Osteocyte (in vitro differentiated cells): ENCODE results near the gene GULP1. TPM values are rescaled to one million over a fixed set of nuclear protein-coding genes. Genes with fewer than 3 reads are reported as not detected.

Experiments
- DNase-seq: peaks from one replicate; pipeline ENCODE4 v3.0.0; 2021; ENCODE audit warnings: mixed read lengths; ENCODE audit not compliant: unreplicated experiment; ENCODE audit errors: extremely low spot score
- H3K27ac Mint-ChIP-seq: one replicate; pipeline ENCODE4 v1.8.0; 2021; ENCODE audit warnings: mild to moderate bottlenecking, mixed read lengths; ENCODE audit not compliant: unreplicated experiment
- H3K27me3 Mint-ChIP-seq: one replicate; pipeline ENCODE4 v1.8.0; 2021; ENCODE audit warnings: mixed read lengths; ENCODE audit not compliant: unreplicated experiment
- H3K36me3 Mint-ChIP-seq: one replicate; pipeline ENCODE4 v1.8.0; 2021; ENCODE audit warnings: mixed read lengths; ENCODE audit not compliant: unreplicated experiment
- H3K4me1 Mint-ChIP-seq: one replicate; pipeline ENCODE4 v1.8.0; 2021; ENCODE audit warnings: mixed read lengths; ENCODE audit not compliant: unreplicated experiment
- H3K4me3 Mint-ChIP-seq: one replicate; pipeline ENCODE4 v1.8.0; 2021; ENCODE audit warnings: mild to moderate bottlenecking, moderate library complexity, mixed read lengths; ENCODE audit not compliant: unreplicated experiment
- H3K9me3 Mint-ChIP-seq: one replicate; pipeline ENCODE4 v1.8.0; 2021; ENCODE audit warnings: mixed read lengths; ENCODE audit not compliant: unreplicated experiment
- CTCF ChIP-seq: fragments of 200-600 bp; sonication (generic); IDR thresholded peaks from 2 replicates; pipeline ENCODE4 v1.5.0; 2021; ENCODE audit warnings: antibody characterized with exemption, mild to moderate bottlenecking, moderate library complexity
- total RNA-seq: library from RNA; stranded (reverse); gene quantifications from 2 replicates; pipeline ENCODE4 v1.2.1, GENCODE V29; 2021

The GULP1 gene
- total RNA-seq, 1 donor from 2014 or later = 36.7 TPM

DNA sequence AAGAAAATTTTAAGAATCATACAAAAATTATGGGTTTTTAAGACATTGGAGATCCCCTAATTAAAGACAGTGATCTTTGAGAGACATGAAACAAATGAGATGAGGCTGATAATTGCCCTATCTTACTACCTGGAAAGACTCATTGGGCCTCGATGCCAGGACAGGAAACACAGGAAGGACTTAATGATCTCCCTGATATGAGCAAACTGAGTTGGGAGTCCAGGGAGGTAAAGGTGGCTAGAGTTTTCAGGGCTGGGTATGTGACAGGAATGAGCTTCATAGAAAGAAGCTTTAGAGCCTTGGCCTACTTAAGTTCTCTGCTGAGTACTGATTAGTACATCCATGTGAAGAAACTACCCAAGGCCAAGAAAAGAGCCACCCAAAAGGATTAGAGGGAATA is 40.6 kb upstream of the GULP1 start:
- no peak overlapping the region for H3K4me3 Mint-ChIP-seq
- H3K27ac Mint-ChIP-seq = no peak overlapping the region
- TF ChIP-seq CTCF = no peak
- H3K9me3 Mint-ChIP-seq = peaks cover 14% of the 10 kb centered on the region
- H3K36me3 Mint-ChIP-seq = peaks cover 3% of the 10 kb centered on the region
- no peak for DNase-seq
- peaks cover 9% of the 10 kb centered on the region for H3K4me1 Mint-ChIP-seq
- H3K27me3 Mint-ChIP-seq = no peaks in the 10 kb centered on the region

GRCh38 chr2:188256420-188256819 is 35.3 kb upstream of the GULP1 start:
- no peak for DNase-seq
- Mint-ChIP-seq H3K27ac (no peak overlapping the region), H3K27me3 (no peaks in the 10 kb centered on the region), H3K4me3 (no peak overlapping the region), H3K9me3 (peaks cover 14% of the 10 kb centered on the region), H3K4me1 (no peaks in the 10 kb centered on the region), H3K36me3 (peaks cover 3% of the 10 kb centered on the region)
- no peak for TF ChIP-seq CTCF

GRCh38 chr2:188265315-188265714 is 26.4 kb upstream of the GULP1 start:
- Mint-ChIP-seq H3K36me3 (no peaks in the 10 kb centered on the region), H3K4me3 (no peak overlapping the region), H3K27ac (no peak overlapping the region), H3K27me3 (no peaks in the 10 kb centered on the region), H3K9me3 (peaks cover 18% of the 10 kb centered on the region), H3K4me1 (no peaks in the 10 kb centered on the region)
- DNase-seq = no peak
- TF ChIP-seq CTCF = no peak

DNA sequence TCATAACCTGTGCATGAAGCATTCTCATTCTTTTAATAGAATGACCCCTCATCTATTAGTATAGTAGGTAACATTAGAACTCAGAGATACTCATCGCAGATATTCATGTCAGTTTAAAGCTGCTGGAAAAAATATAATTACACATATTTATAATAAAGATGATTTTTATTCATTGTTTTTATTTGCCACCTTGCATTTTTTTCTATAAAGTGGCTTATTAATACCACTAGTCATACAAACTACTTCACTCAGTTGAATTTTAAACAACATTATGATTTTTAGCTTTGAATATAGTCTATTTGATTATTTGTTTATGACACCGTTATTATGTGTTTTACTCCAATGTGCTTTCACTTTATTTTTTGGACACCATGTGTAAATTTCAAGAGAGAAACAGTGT is 23.9 kb upstream of the GULP1 start:
- no peak overlapping the region for H3K4me3 Mint-ChIP-seq
- no peaks in the 10 kb centered on the region for H3K4me1 Mint-ChIP-seq
- H3K36me3 Mint-ChIP-seq = no peaks in the 10 kb centered on the region
- TF ChIP-seq CTCF = no peak
- no peak for DNase-seq
- H3K27me3 Mint-ChIP-seq = no peaks in the 10 kb centered on the region
- H3K27ac Mint-ChIP-seq = no peak overlapping the region
- peaks cover 18% of the 10 kb centered on the region for H3K9me3 Mint-ChIP-seq

GRCh38 chr2:188269004-188269403 is 22.7 kb upstream of the GULP1 start:
- no peak for DNase-seq
- H3K4me1 Mint-ChIP-seq = no peaks in the 10 kb centered on the region
- no peak overlapping the region for H3K27ac Mint-ChIP-seq
- H3K4me3 Mint-ChIP-seq = no peak overlapping the region
- H3K27me3 Mint-ChIP-seq = no peaks in the 10 kb centered on the region
- TF ChIP-seq CTCF = no peak
- no peaks in the 10 kb centered on the region for H3K36me3 Mint-ChIP-seq
- H3K9me3 Mint-ChIP-seq = peaks cover 18% of the 10 kb centered on the region
